ENCODE data around the gene IPMK.
"Not testable (repeated sequence)": the region's sequence is repeated elsewhere in the genome, so short reads cannot be mapped to it uniquely, and the experiment has no call there.

The IPMK gene

DNA sequence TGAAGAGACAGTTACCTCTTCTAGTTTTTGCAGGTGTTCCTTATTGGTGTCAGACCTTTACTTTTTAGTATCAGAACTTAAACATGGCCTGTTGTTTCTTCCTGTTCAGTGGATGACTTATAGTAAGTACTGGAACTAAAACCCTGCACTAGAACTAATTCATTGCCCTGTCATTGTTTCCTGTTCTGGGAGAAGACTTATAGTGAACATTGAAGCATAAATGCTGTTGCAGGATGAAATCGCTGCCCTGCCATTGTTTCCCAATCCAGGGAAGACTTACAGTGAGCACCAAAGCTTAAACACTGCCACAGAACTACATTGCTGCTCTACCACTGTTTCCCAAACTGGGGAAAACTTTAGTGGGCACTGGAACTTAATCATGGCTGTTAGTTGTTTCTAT, 13.1 kb downstream of the IPMK start:
- no peak overlapping the region for H3K27ac ChIP-seq (ENCODE audit: poor library complexity, severe bottlenecking)
- H3K36me3 ChIP-seq (ENCODE audit: low read depth) = peaks cover 3% of the 10 kb centered on the region; the same call in 1 of the 2 replicates
- H3K4me1 ChIP-seq (ENCODE audit: insufficient read depth, poor library complexity, severe bottlenecking) = no peaks in the 10 kb centered on the region
- H3K9me3 ChIP-seq (ENCODE audit: severe bottlenecking) = peaks cover 2% of the 10 kb centered on the region
- H3K27me3 ChIP-seq (ENCODE audit: insufficient read depth, poor library complexity, severe bottlenecking) = no peaks in the 10 kb centered on the region
- ATAC-seq (ENCODE audit: low read depth) = no peak
- no peak for DNase-seq (ENCODE audit: low spot score)
- no peak overlapping the region for H3K4me3 ChIP-seq (ENCODE audit: severe bottlenecking)
- TF ChIP-seq, protein P1, sequence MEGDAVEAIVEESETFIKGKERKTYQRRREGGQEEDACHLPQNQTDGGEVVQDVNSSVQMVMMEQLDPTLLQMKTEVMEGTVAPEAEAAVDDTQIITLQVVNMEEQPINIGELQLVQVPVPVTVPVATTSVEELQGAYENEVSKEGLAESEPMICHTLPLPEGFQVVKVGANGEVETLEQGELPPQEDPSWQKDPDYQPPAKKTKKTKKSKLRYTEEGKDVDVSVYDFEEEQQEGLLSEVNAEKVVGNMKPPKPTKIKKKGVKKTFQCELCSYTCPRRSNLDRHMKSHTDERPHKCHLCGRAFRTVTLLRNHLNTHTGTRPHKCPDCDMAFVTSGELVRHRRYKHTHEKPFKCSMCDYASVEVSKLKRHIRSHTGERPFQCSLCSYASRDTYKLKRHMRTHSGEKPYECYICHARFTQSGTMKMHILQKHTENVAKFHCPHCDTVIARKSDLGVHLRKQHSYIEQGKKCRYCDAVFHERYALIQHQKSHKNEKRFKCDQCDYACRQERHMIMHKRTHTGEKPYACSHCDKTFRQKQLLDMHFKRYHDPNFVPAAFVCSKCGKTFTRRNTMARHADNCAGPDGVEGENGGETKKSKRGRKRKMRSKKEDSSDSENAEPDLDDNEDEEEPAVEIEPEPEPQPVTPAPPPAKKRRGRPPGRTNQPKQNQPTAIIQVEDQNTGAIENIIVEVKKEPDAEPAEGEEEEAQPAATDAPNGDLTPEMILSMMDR (IDR thresholded peaks at IDR 0.05; ENCODE audit: poor library complexity, severe bottlenecking) = no peak

DNA sequence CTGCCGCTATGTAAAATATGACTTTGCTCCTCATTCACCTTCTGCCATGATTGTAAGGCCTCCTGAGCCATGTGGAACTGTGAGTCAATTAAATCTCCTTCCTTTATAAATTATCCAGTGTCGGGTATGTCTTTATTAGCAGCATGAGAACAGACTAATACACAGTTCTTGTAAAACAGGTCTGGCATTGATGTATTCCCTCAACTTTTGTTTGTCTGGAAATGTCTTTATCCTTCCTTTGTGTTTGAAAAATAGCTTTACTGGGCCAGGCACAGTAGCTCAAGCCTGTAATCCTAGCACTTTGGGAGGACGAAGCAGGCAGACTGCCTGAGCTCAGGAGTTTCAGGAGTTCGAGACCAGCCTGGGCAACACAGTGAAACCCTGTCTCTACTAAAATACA, 14.5 kb downstream of the IPMK start:
- no peaks in the 10 kb centered on the region for H3K27me3 ChIP-seq (ENCODE audit: insufficient read depth, poor library complexity, severe bottlenecking)
- no peak overlapping the region for H3K27ac ChIP-seq (ENCODE audit: poor library complexity, severe bottlenecking)
- peaks cover 2% of the 10 kb centered on the region for H3K9me3 ChIP-seq (ENCODE audit: severe bottlenecking)
- no peak overlapping the region for H3K4me3 ChIP-seq (ENCODE audit: severe bottlenecking)
- H3K36me3 ChIP-seq (ENCODE audit: low read depth) = peaks cover 3% of the 10 kb centered on the region; the same call in 1 of the 2 replicates
- no peak for DNase-seq (ENCODE audit: low spot score)
- TF ChIP-seq, protein P1 (IDR thresholded peaks at IDR 0.05; ENCODE audit: poor library complexity, severe bottlenecking) = no peak
- no peak for ATAC-seq (ENCODE audit: low read depth)
- H3K4me1 ChIP-seq (ENCODE audit: insufficient read depth, poor library complexity, severe bottlenecking) = no peaks in the 10 kb centered on the region

DNA sequence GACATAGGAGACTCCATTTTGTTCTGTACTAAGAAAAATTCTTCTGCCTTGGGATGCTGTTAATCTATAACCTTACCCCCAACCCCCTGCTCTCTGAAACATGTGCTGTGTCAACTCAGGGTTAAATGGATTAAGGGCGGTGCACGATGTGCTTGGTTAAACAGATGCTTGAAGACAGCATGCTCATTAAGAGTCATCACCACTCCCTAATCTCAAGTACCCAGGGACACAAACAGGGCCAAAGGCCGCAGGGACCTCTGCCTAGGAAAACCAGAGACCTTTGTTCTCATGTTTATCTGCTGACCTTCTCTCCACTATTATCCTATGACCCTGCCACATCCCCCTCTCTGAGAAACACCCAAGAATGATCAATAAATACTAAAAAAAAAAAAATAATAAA, 23.0 kb downstream of the IPMK start:
- ATAC-seq (ENCODE audit: low read depth); DNase-seq (ENCODE audit: low spot score); H3K36me3 ChIP-seq (ENCODE audit: low read depth); H3K4me1 ChIP-seq (ENCODE audit: insufficient read depth, poor library complexity, severe bottlenecking); H3K4me3 ChIP-seq (ENCODE audit: severe bottlenecking); H3K27ac ChIP-seq (ENCODE audit: poor library complexity, severe bottlenecking); H3K9me3 ChIP-seq (ENCODE audit: severe bottlenecking); H3K27me3 ChIP-seq (ENCODE audit: insufficient read depth, poor library complexity, severe bottlenecking): not testable (repeated sequence)

DNA sequence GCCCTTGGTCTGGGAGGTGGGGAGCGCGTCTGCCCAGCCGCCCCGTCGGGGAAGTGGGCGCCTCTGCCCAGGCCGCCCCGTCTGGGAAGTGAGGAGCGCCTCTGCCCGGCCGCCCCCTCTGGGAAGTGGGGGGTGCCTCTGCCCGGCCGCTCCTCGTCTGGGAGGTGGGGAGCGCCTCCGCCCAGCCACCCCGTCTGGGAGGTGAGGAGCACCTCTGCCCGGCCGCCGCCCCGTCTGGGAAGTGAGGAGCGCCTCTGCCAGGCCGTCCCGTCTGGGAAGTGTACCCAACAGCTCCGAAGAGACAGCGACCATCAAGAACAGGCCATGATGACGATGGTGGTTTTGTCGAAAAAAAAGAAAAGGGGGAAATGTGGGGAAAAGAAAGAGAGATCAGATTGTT, 23.5 kb downstream of the IPMK start:
- DNase-seq (ENCODE audit: low spot score); H3K27me3 ChIP-seq (ENCODE audit: insufficient read depth, poor library complexity, severe bottlenecking); H3K27ac ChIP-seq (ENCODE audit: poor library complexity, severe bottlenecking); H3K4me3 ChIP-seq (ENCODE audit: severe bottlenecking); ATAC-seq (ENCODE audit: low read depth); H3K36me3 ChIP-seq (ENCODE audit: low read depth); H3K9me3 ChIP-seq (ENCODE audit: severe bottlenecking): not testable (repeated sequence)
- H3K4me1 ChIP-seq (ENCODE audit: insufficient read depth, poor library complexity, severe bottlenecking) = peaks cover 11% of the 10 kb centered on the region

DNA sequence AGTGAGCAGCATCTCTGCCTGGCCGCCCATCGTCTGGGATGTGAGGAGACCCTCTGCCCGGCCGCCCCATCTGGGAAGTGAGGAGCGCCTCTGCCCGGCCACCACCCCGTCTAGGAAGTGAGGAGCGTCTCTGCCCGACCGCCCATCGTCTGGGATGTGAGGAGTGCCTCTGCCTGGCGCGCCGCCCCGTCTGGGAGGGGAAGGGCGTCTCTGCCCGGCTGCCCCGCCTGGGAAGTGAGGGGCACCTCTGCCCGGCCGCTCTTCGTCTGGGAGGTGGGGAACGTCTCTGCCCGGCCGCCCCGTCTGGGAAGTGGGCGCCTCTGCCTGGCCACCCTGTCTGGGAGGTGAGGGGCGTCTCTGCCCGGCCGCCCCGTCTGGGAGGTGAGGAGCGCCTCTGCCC, 23.9 kb downstream of the IPMK start:
- ATAC-seq (ENCODE audit: low read depth) = not testable (repeated sequence)

DNA sequence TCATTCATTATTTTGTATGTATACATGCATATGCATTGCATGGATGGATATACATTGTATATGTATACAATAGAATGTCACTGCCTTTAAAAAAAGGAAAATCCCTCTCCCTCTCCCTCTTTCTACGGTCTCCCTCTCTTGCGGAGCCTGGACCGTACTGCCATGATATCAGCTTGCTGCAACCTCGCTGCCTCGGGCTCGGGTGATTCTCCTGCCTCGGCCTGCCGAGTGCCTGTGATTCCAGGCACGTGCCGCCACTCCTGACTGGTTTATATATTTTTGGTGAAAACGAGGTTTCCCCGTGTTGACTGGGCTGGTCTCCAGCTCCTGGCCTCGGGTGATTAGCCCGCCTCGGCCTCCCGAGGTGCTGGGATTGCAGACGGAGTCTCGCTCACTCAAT, 24.4 kb downstream of the IPMK start:
- Histone ChIP-seq H3K4me1 (ENCODE audit: insufficient read depth, poor library complexity, severe bottlenecking) (peaks cover 16% of the 10 kb centered on the region), H3K27ac (ENCODE audit: poor library complexity, severe bottlenecking) (no peak overlapping the region), H3K27me3 (ENCODE audit: insufficient read depth, poor library complexity, severe bottlenecking) (no peaks in the 10 kb centered on the region), H3K9me3 (ENCODE audit: severe bottlenecking) (no peaks in the 10 kb centered on the region), H3K4me3 (ENCODE audit: severe bottlenecking) (no peak overlapping the region), H3K36me3 (ENCODE audit: low read depth) (no peaks in the 10 kb centered on the region)
- no peak for ATAC-seq (ENCODE audit: low read depth)
- TF ChIP-seq, protein P1 (IDR thresholded peaks at IDR 0.05; ENCODE audit: poor library complexity, severe bottlenecking) = no peak
- no peak for DNase-seq (ENCODE audit: low spot score)

More for the DNA sequence above, 23.9 kb downstream of the IPMK start:
- peaks cover 13% of the 10 kb centered on the region for H3K4me1 ChIP-seq (ENCODE audit: insufficient read depth, poor library complexity, severe bottlenecking)
- H3K4me3 ChIP-seq (ENCODE audit: severe bottlenecking); H3K27ac ChIP-seq (ENCODE audit: poor library complexity, severe bottlenecking); H3K36me3 ChIP-seq (ENCODE audit: low read depth); DNase-seq (ENCODE audit: low spot score); H3K27me3 ChIP-seq (ENCODE audit: insufficient read depth, poor library complexity, severe bottlenecking); H3K9me3 ChIP-seq (ENCODE audit: severe bottlenecking): not testable (repeated sequence)
